ENCODE data around the gene PRODH2. TPM values are rescaled to one million over a fixed set of nuclear protein-coding genes. Genes with fewer than 3 reads are reported as not detected.

The PRODH2 gene
- total RNA-seq, 1 donor from 2014 or later, result not detected

DNA sequence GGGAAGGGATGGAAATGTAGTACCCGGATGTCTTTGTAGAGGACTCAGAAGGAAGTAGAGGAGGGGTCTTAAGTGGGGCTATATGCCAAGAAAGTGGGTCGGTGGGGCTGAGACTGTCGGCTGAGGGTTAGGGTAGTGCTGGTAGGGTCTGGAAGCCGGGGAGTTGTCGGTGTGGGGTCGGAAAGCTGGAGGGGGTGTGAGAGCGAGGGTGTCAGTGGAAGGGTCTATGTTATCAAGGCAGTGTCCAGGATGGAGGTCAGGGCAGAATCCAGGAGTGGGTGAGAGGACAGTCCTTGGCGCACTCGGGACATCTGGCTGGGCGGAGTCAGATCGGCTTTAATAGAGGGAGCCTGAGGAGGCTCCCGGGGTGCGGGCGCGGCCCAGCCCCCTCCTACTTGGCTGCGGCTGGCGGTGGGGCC lies 57.5 kb downstream of the PRODH2 start:
- DNase-seq (ENCODE audit: low read depth), result no peak
- Histone ChIP-seq H3K36me3 (ENCODE audit: control insufficient read depth, insufficient read depth, low read length) (no peaks in the 10 kb centered on the region), H3K4me3 (ENCODE audit: low read depth, low read length) (no peak overlapping the region), H3K27me3 (ENCODE audit: control insufficient read depth, insufficient read depth, low read length) (no peaks in the 10 kb centered on the region)
- TF ChIP-seq, protein P1, sequence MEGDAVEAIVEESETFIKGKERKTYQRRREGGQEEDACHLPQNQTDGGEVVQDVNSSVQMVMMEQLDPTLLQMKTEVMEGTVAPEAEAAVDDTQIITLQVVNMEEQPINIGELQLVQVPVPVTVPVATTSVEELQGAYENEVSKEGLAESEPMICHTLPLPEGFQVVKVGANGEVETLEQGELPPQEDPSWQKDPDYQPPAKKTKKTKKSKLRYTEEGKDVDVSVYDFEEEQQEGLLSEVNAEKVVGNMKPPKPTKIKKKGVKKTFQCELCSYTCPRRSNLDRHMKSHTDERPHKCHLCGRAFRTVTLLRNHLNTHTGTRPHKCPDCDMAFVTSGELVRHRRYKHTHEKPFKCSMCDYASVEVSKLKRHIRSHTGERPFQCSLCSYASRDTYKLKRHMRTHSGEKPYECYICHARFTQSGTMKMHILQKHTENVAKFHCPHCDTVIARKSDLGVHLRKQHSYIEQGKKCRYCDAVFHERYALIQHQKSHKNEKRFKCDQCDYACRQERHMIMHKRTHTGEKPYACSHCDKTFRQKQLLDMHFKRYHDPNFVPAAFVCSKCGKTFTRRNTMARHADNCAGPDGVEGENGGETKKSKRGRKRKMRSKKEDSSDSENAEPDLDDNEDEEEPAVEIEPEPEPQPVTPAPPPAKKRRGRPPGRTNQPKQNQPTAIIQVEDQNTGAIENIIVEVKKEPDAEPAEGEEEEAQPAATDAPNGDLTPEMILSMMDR (IDR thresholded peaks at IDR 0.05; ENCODE audit: insufficient read depth, low read length, poor library complexity, severe bottlenecking), result no peak

DNA sequence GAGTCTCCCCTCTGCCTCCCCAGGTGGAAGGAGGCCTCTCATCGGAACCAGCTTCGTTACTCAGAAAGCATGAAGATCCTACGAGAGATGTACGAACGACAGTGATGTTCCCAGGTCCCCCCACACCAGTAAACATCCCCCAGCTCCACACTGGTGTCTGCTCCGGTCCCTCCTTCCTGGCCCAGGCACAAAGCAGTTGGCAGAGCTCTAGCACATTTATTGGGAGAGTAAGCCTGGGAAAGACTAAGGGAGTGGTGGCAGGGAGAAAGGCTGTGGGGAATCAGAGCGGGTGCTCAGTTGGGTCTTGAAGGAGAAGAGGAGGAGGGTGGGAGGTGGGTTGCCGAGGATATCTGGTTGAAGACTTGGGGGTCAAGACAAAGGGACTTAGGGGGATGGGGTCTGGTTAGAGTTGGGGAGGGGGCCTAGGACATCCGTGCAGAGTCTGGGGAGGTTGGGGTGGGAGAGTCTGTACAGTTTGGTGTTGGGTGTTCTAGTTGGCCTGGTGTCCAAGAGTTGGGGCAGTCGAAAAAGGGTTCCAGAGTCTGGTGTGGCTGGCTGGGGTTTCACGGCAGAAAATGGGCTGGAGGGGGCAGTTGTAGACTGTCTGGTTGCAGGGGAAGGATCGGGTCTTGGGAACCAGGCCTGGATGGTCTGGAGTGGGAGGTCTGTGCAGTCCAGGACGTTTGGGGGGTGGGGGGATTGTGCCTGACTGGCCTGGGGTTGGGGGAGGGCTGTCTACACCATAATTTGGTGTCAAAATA lies 58.1 kb downstream of the PRODH2 start:
- TF ChIP-seq, protein P1 (IDR thresholded peaks at IDR 0.05; ENCODE audit: insufficient read depth, low read length, poor library complexity, severe bottlenecking), result no peak
- Histone ChIP-seq H3K4me3 (ENCODE audit: low read depth, low read length) (no peak overlapping the region), H3K36me3 (ENCODE audit: control insufficient read depth, insufficient read depth, low read length) (no peaks in the 10 kb centered on the region), H3K27me3 (ENCODE audit: control insufficient read depth, insufficient read depth, low read length) (no peaks in the 10 kb centered on the region)
- no peak for DNase-seq (ENCODE audit: low read depth)

DNA sequence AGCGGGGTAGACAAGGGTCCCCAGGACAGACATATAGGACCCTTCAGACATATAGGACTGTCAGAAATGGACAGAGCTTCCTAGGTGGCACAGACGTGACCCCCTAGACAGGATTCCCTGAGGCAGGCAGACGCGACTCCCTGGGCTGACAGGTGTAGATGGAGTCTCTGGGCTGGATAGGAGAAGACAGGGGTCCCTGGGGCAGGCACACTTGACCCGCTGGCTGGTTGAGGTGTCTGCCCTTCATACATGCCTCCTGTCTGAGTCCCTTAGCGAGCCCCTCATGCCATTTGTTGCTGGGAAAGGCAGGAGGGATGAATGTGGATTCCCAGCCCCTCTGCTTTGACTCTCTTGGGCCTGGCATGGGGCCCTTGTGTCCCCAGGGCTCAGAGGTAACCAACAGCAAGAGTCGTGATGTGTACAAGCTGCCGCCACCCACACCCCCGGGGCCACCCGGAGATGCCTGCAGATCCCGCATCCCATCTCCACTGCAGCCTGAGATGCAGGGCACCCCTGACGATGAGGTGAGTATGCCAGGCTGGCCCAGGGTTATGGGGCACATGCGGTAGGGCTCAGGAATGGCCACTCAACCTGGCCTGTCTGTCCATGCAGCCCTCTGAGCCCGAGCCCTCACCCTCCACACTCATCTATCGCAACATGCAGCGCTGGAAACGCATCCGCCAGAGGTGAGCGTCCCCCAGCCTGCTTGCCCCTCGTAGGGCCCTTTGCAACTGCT lies 58.8 kb downstream of the PRODH2 start:
- no peaks in the 10 kb centered on the region for H3K36me3 ChIP-seq (ENCODE audit: control insufficient read depth, insufficient read depth, low read length)
- H3K4me3 ChIP-seq (ENCODE audit: low read depth, low read length), result no peak overlapping the region
- TF ChIP-seq, protein P1 (IDR thresholded peaks at IDR 0.05; ENCODE audit: insufficient read depth, low read length, poor library complexity, severe bottlenecking), result no peak
- DNase-seq (ENCODE audit: low read depth), result no peak
- no peaks in the 10 kb centered on the region for H3K27me3 ChIP-seq (ENCODE audit: control insufficient read depth, insufficient read depth, low read length)

DNA sequence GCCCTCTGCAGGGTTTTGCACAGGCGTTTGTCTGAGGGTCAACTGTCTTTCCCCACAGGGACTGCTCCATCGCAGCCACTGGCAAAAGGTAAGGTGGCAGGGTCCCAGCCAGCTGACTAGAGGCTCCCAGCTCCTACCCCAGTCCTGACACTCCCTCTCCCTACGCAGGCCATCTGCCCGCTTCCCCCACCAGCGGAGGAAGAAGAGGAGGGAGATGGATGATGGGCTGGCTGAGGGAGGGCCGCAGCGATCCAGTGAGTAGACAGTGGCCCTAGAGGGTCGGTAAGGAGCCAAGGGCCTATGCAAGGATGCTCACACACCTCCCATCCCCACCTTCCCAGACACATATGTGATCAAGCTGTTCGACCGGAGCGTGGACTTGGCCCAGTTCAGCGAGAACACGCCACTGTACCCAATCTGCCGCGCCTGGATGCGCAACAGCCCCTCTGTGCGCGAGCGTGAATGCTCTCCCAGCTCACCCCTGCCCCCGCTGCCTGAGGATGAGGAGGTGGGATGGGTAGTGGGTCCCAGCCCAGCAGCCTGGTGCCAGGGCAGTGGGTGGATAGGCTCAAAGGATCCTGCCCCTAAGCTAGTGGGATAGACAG lies 59.8 kb downstream of the PRODH2 start:
- Histone ChIP-seq H3K4me3 (ENCODE audit: low read depth, low read length) (no peak overlapping the region), H3K27me3 (ENCODE audit: control insufficient read depth, insufficient read depth, low read length) (no peaks in the 10 kb centered on the region), H3K36me3 (ENCODE audit: control insufficient read depth, insufficient read depth, low read length) (no peaks in the 10 kb centered on the region)
- TF ChIP-seq, protein P1 (IDR thresholded peaks at IDR 0.05; ENCODE audit: insufficient read depth, low read length, poor library complexity, severe bottlenecking), result no peak
- DNase-seq (ENCODE audit: low read depth), result no peak

DNA sequence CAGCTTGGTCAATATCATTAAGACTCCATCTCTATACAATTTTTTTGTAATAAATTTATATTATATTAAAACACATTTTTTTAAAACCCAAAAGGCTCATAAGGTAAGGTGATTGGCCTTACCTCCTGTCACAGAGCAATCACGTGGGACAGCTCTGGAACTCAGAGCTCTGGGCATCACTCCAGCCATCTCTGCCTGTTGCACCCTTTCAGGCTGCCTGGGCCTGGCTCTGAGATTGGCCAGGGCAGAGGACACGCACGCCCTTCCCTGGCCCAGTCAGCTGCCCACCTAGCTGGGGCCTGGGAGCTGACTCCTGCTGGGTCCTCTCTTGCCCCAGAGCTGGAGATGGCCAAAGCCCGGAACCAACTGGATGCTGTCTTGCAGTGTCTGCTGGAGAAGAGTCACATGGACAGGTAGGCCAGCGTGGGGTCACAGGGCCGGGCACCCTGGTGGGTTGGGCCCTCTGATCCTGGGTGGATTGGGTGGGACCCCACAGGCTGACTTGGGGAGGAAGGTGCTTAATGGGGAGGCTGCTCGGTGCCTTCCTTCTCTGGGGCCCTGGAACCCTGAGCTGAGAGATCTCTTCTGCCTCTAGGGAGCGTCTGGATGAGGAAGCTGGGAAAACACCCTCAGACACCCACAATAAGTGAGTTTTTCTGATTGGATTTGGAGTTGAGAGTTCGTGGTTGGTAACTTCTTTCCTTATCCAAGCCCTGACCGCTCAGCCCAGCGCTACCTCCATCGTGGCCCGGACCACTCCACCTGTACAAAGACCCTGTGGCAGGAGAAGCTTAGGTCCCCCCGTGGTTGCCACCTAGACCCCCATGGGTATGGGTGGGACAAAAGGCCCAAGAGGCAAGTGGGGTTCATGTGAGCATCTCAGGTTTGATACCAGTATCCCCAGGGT lies 60.6 kb downstream of the PRODH2 start:
- Histone ChIP-seq H3K4me3 (ENCODE audit: low read depth, low read length) (no peak overlapping the region), H3K36me3 (ENCODE audit: control insufficient read depth, insufficient read depth, low read length) (no peaks in the 10 kb centered on the region), H3K27me3 (ENCODE audit: control insufficient read depth, insufficient read depth, low read length) (no peaks in the 10 kb centered on the region)
- no peak for DNase-seq (ENCODE audit: low read depth)
- TF ChIP-seq, protein P1 (IDR thresholded peaks at IDR 0.05; ENCODE audit: insufficient read depth, low read length, poor library complexity, severe bottlenecking), result no peak

Data from kidney epithelial cell (primary cell).